HG03575 (cell line): ENCODE measurements around the gene FSTL4.

Experiments used
- ATAC-seq: cut with Tn5 transposase; IDR thresholded peaks from one replicate; pipeline ENCODE4 v1.9.1; 2021; ENCODE audit not compliant: unreplicated experiment, insufficient number of reproducible peaks, low FRiP score; ENCODE audit errors: extremely low read depth

FSTL4 gene

GRCh38 chr5:133368916-133369783 lies 243.2 kb downstream of the FSTL4 start:
- ATAC-seq: no peak

GRCh38 chr5:133367984-133368383 lies 244.4 kb downstream of the FSTL4 start:
- ATAC-seq: no peak

- ATAC-seq: no peak
Measured at GRCh38 chr5:133367071-133367786, 245.1 kb downstream of the FSTL4 start.

GRCh38 chr5:133366438-133366837 lies 245.9 kb downstream of the FSTL4 start:
- ATAC-seq: no peak

GRCh38 chr5:133365738-133366137 lies 246.6 kb downstream of the FSTL4 start:
- no peak for ATAC-seq

- ATAC-seq: no peak
Measured at GRCh38 chr5:133364936-133365707, 247.2 kb downstream of the FSTL4 start.

- ATAC-seq: no peak
Measured at GRCh38 chr5:133363807-133364587, 248.3 kb downstream of the FSTL4 start.

- no peak for ATAC-seq
Measured at GRCh38 chr5:133362438-133362837, 249.9 kb downstream of the FSTL4 start.

GRCh38 chr5:133361922-133362321 lies 250.4 kb downstream of the FSTL4 start:
- ATAC-seq: no peak

GRCh38 chr5:133360693-133361472 lies 251.5 kb downstream of the FSTL4 start:
- no peak for ATAC-seq

GRCh38 chr5:133359861-133360260 lies 252.5 kb downstream of the FSTL4 start:
- ATAC-seq: no peak

GRCh38 chr5:133358271-133358670 lies 254.1 kb downstream of the FSTL4 start:
- no peak for ATAC-seq

- ATAC-seq: no peak
Measured at GRCh38 chr5:133357758-133358157, 254.6 kb downstream of the FSTL4 start.

GRCh38 chr5:133356984-133357421 lies 255.3 kb downstream of the FSTL4 start:
- no peak for ATAC-seq

GRCh38 chr5:133356396-133356983 lies 255.9 kb downstream of the FSTL4 start:
- ATAC-seq: no peak

GRCh38 chr5:133354323-133355185 lies 257.8 kb downstream of the FSTL4 start:
- ATAC-seq: no peak

GRCh38 chr5:133353741-133354140 lies 258.6 kb downstream of the FSTL4 start:
- no peak for ATAC-seq
